Body of pancreas (tissue), 4 donors: ENCODE data around the gene TMPRSS11D.

Experiments used
- CTCF ChIP-seq, 7 experiments: fragments of 450-650 bp in 4 of 7; fragments of 200-600 bp in 3 of 7; sonication (generic) in 3 of 7; IDR thresholded peaks; one replicate each; pipeline ENCODE4 v1.5.1; 2016 to 2019; ENCODE audit warnings: antibody characterized with exemption in 7 of 7
- POLR2A ChIP-seq, 3 donors: fragments of 450-650 bp; IDR thresholded peaks; one replicate each; pipeline ENCODE4 v1.6.1; 2016; ENCODE audit warnings: antibody characterized with exemption in 3 of 3, mild to moderate bottlenecking in 2 of 3

- no peak for TF ChIP-seq CTCF (IDR thresholded peaks at IDR 0.05)
- no peak for TF ChIP-seq POLR2A (IDR thresholded peaks at IDR 0.05)
These were observed 45.6 kb upstream of the TMPRSS11D start for GRCh38 chr4:67929426-67929825.
